ENCODE data around the gene PPM1A. TPM values are rescaled to one million over a fixed set of nuclear protein-coding genes. Genes with fewer than 3 reads are reported as not detected.

The PPM1A gene
- total RNA-seq, 4 donors from 2014 or later = 40.4 to 60.2 (median 53.6) TPM

GRCh38 chr14:60301685-60302084 lies 52.7 kb downstream of the PPM1A start:
- intact Hi-C loops (cut with DNase I) = no loop called here
- H3K9me3 ChIP-seq = no peaks in the 10 kb centered on the region

GRCh38 chr14:60302663-60303062 lies 53.6 kb downstream of the PPM1A start:
- Histone ChIP-seq H3K27me3 (no peaks in the 10 kb centered on the region), H3K27ac (replicated peaks in 1 of 4) (no peak overlapping the region), H3K4me3 (no peak overlapping the region), H3K4me1 (peaks cover 0 to 14% (median 0%) of the 10 kb centered on the region in 4 donors), H3K36me3 (no peaks in the 10 kb centered on the region), H3K9me3 (no peaks in the 10 kb centered on the region)
- TF ChIP-seq CTCF (IDR thresholded peaks at IDR 0.05) (no peak), EP300 (IDR thresholded peaks at IDR 0.05) (no peak), POLR2AphosphoS5 (IDR thresholded peaks at IDR 0.05) (no peak), POLR2A (IDR thresholded peaks at IDR 0.05; ENCODE audit: low read depth) (no peak)
- WGBS = 84% methylated on average over 1 of the region's 1 CpG
- intact Hi-C loops (cut with DNase I) = no loop called here
- no peak for DNase-seq (ENCODE audit: extremely low spot score)

More at GRCh38 chr14:60301685-60302084, 52.7 kb downstream of the PPM1A start:
- WGBS = 87% methylated on average over 5 of the region's 5 CpGs
- no peak for DNase-seq (ENCODE audit: extremely low spot score)
- no peaks in the 10 kb centered on the region for H3K36me3 ChIP-seq
- peaks cover 0 to 14% (median 0%) of the 10 kb centered on the region in 4 donors for H3K4me1 ChIP-seq
- H3K27ac ChIP-seq (replicated peaks in 1 of 4) = no peak overlapping the region
- no peak overlapping the region for H3K4me3 ChIP-seq
- H3K27me3 ChIP-seq = no peaks in the 10 kb centered on the region
- TF ChIP-seq EP300 (IDR thresholded peaks at IDR 0.05) (no peak), POLR2AphosphoS5 (IDR thresholded peaks at IDR 0.05) (no peak), POLR2A (IDR thresholded peaks at IDR 0.05; ENCODE audit: low read depth) (no peak), CTCF (IDR thresholded peaks at IDR 0.05) (no peak)

GRCh38 chr14:60303745-60304144 lies 54.7 kb downstream of the PPM1A start:
- no peaks in the 10 kb centered on the region for H3K9me3 ChIP-seq
- H3K4me3 ChIP-seq = no peak overlapping the region
- no peaks in the 10 kb centered on the region for H3K27me3 ChIP-seq
- DNase-seq (ENCODE audit: extremely low spot score) = no peak
- no peaks in the 10 kb centered on the region for H3K36me3 ChIP-seq
- no peak for TF ChIP-seq EP300 (IDR thresholded peaks at IDR 0.05)
- TF ChIP-seq POLR2AphosphoS5 (IDR thresholded peaks at IDR 0.05) = no peak
- no peak for TF ChIP-seq CTCF (IDR thresholded peaks at IDR 0.05)
- no peak for TF ChIP-seq POLR2A (IDR thresholded peaks at IDR 0.05; ENCODE audit: low read depth)
- 59% methylated on average over 5 of the region's 7 CpGs for WGBS
- intact Hi-C loops (cut with DNase I) = no loop called here
- H3K4me1 ChIP-seq = peaks cover 0 to 14% (median 0%) of the 10 kb centered on the region in 4 donors
- H3K27ac ChIP-seq (replicated peaks in 1 of 4) = no peak overlapping the region

- Histone ChIP-seq H3K27me3 (no peaks in the 10 kb centered on the region), H3K27ac (replicated peaks in 1 of 4) (no peak overlapping the region), H3K9me3 (no peaks in the 10 kb centered on the region), H3K36me3 (no peaks in the 10 kb centered on the region), H3K4me1 (peaks cover 0 to 14% (median 0%) of the 10 kb centered on the region in 4 donors), H3K4me3 (no peak overlapping the region)
- WGBS = 52% methylated on average over 7 of the region's 7 CpGs
- intact Hi-C loops (cut with DNase I) = no loop called here
- TF ChIP-seq POLR2A (IDR thresholded peaks at IDR 0.05; ENCODE audit: low read depth) (no peak), EP300 (IDR thresholded peaks at IDR 0.05) (no peak), POLR2AphosphoS5 (IDR thresholded peaks at IDR 0.05) (no peak)
- DNase-seq (ENCODE audit: extremely low spot score) = no peak
Measured at GRCh38 chr14:60304509-60304908, 55.5 kb downstream of the PPM1A start.

GRCh38 chr14:60309867-60310552 lies 61.0 kb downstream of the PPM1A start:
- Histone ChIP-seq H3K4me1 (no peaks in the 10 kb centered on the region), H3K4me3 (no peak overlapping the region), H3K36me3 (no peaks in the 10 kb centered on the region), H3K27ac (replicated peaks in 1 of 4) (no peak overlapping the region), H3K27me3 (no peaks in the 10 kb centered on the region), H3K9me3 (no peaks in the 10 kb centered on the region)
- TF ChIP-seq POLR2AphosphoS5 (IDR thresholded peaks at IDR 0.05) (no peak), CTCF (IDR thresholded peaks at IDR 0.05) (no peak), POLR2A (IDR thresholded peaks at IDR 0.05; ENCODE audit: low read depth) (no peak), EP300 (IDR thresholded peaks at IDR 0.05) (no peak)
- no peak for DNase-seq (ENCODE audit: extremely low spot score)
- intact Hi-C loops (cut with DNase I) = no loop called here
- 91% methylated on average over 3 of the region's 3 CpGs for WGBS
